Stimulated activated CD4-positive, alpha-beta T cell treated with anti-CD3 and anti-CD28 coated beads, Interleukin-2, amount 100 ng/mL, for 4 hours (primary cell): ENCODE measurements around the gene FRS2.

Experiments used
- DNase-seq: peaks from one replicate; pipeline ENCODE4 v3.0.0-alpha.2; 2020; ENCODE audit warnings: low read depth

Gene FRS2

GRCh38 chr12:69533844-69534243, 63.7 kb downstream of the FRS2 start:
- DNase-seq = no peak

- DNase-seq = no peak
Observed at GRCh38 chr12:69534389-69534822, 64.2 kb downstream of the FRS2 start.

DNA sequence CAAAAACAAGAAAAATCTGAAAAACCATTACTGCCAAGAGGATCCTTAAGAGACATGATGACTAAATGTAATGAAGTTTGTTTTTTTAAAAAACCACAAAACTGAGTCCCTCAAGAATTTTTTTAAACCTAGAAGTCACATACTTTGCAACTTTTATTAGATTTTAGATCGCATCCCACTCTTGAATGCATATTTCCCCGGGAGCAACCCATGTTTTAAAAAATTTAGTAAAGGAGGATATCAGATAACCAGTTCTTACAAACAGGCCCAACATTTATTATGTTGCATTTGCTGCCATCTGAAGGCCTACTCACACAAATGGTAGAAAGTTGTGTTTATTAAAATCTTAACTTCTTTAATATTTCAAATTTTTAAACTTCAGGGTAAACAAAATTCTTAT, 70.8 kb downstream of the FRS2 start:
- no peak for DNase-seq

DNA sequence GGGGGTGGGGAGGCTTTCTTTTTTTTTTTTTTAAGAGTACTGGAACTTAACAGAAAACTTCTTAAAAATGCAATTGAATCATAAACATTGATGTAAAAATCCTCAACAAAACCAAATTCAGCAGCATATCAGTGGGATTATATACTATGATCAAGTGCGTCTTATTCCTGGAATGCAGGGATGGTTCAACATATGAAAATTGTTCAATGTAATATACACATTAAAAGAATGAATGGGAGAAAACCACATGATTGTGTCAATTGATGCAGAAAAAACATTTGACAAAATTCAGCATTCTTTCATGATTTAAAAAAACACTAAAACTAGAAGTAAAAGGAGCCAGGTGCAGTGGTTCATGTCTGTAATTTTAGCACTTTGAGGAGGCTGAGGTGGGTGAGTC, 73.9 kb downstream of the FRS2 start:
- no peak for DNase-seq

DNA sequence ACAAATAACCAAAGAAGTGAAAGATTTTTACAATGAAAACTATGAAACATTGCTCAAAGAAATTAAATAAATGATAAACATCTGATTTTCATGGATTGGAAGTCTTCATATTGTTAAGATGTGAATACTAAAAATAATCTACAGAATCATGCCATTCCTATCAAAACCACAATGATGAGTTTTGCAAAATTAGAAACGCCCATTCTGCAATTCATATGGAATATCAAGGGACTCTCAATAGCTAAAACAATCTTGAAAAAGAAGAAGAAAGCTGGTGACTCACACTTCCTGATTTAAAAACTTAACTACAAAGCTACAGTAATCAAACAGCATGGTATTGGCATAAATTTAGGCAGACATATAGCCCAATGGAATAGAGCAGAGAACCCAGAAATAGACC, 74.9 kb downstream of the FRS2 start:
- no peak for DNase-seq

DNA sequence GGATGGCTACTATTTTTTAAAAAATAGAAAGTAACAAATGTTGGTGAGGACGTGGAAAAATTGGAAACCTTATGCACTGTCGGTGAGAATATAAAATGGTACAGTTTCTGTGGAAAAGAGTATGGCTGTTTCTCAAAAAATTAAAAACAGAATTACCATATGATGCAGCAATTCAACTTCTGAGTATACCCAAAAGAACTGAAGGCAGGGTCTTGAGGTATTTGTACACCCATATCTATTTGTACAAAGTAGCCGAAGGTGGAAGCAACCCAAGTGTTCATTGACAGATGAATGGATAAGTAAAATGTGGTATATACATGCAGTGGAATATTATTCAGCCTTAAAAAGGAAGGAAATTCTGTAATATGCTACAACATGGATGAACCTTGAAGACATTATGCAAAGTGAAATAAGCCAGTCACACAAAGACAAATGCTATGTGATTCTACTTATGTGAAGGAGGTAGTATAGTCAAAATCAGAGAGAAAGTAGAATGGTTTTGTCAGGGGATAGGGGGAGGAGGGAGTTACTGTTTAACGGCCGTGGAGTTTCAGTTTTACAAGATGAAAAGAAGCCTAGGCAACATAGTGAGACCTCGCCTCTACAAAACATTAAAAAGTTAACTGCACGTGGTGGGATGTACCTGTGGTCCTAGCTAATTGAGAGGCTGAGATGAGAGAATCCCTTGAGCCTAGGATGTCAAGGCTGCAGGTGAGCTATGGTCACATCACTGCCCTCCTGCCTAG, 76.7 kb downstream of the FRS2 start:
- no peak for DNase-seq

- DNase-seq = no peak
Observed at GRCh38 chr12:69548687-69549086, 78.5 kb downstream of the FRS2 start.

- DNase-seq = no peak
Observed at GRCh38 chr12:69550569-69551350, 80.6 kb downstream of the FRS2 start.

DNA sequence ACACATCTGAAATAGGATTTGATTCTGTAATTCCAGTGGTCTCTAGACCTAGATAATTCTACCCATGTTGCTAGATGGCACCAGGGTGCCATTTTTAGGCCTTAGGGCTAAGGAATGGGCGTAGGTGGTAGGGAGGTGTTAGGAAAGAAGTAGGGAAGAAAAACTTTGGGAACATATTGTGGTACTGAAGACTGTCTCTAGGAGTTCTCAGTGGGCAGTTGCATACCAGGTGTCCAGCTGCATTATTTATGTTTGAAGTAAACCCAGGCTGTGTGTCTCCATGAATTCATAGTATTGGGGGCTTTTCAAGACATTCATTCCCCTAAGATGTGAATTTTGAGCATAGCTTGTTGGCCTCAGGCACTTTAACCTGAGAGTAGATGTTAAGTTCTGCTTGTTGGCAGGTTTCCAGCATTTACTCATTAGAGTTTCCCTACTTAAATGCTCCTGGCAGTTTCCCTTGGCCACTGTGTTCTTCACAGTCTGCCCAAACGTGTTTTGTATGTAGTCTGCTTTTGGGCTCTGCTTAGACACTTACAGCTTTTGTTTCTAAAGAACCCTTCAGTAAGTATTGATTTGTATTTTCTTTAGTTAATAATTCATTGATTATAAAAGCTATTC, 83.5 kb downstream of the FRS2 start:
- DNase-seq = no peak

GRCh38 chr12:69555461-69555860, 85.3 kb downstream of the FRS2 start:
- DNase-seq = no peak

DNA sequence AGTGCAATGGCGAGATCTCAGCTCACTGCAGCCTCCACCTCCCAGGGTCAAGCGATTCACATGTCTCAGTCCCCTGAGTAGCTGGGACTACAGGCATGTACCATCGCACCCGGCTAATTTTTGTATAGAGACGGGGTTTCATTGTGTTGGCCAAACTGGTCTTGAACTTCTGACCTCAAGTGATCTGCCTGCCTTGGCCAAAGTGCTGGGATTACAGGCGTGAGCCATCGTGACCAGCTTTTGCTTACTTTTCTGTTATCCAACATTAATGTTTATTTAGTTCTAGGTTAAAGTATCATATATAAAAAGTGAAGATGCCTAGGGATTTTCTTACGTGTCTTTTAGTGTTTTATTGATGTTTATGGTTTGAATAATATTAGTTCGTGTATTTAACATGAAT, 86.2 kb downstream of the FRS2 start:
- DNase-seq = no peak

- DNase-seq = no peak
Observed at GRCh38 chr12:69563166-69563762, 93.1 kb downstream of the FRS2 start.

- DNase-seq = no peak
Observed at GRCh38 chr12:69566603-69567002, 96.4 kb downstream of the FRS2 start.

- no peak for DNase-seq
Observed at GRCh38 chr12:69569236-69569635, 99.0 kb downstream of the FRS2 start.

DNA sequence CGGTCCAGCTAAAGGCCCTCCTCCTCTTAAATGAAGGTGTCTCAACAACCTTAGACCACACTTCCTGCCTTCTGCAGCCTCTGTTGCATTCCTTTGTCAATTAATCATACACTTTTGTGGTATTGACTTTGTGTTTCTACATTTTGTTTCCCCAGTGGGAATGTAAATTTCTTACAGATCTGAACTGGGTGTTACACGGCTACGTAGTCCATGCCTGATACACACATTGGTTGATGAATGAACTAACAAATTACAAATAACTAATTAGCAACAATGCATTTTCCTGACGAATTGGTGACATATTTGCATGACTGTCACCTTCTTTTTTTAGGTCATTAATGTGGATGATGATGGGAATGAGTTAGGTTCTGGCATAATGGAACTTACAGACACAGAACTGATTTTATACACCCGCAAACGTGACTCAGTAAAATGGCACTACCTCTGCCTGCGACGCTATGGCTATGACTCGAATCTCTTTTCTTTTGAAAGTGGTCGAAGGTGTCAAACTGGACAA, 99.9 kb downstream of the FRS2 start:
- no peak for DNase-seq

DNA sequence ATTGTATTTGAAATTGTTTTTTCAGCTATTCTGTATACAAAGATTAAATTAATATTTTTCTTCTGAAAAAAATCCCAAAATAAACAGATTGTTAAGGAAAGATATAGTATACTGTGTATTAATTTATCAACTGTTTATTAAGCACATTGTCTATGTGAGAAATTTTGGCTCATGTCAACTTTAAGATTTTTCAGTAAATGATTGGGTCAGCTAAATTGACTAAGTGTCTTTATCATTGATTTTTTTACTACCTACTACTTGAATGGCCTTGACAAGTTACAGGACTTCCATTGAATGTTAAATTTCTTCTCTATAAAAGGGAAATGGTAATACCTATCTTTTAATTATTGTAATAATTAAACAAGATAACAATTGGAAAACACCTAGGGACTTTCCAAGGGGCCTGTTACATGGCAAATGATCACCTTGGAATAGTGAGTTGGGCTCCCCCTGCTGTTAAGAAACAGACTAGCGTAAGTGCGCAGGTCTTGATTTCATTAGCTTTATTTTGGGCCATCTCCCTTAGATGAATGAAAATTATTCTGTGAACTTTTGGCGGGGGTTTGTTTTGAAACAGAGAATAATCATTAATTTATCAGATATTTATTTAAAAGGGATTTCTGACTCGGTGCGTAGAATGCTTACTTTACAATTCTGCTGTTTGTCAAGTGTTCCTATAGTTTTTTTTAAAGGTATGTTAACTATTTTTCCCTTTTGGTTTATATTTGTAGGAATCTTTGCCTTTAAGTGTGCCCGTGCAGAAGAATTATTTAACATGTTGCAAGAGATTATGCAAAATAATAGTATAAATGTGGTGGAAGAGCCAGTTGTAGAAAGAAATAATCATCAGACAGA, 100.6 kb downstream of the FRS2 start:
- peak; percentile 58 for DNase-seq

GRCh38 chr12:69575346-69575745, 105.2 kb downstream of the FRS2 start:
- no peak for DNase-seq

GRCh38 chr12:69578283-69578682, 108.1 kb downstream of the FRS2 start:
- no peak for DNase-seq

- no peak for DNase-seq
Observed at GRCh38 chr12:69579029-69579428, 108.8 kb downstream of the FRS2 start.

GRCh38 chr12:69580074-69580473, 109.9 kb downstream of the FRS2 start:
- DNase-seq = no peak

DNA sequence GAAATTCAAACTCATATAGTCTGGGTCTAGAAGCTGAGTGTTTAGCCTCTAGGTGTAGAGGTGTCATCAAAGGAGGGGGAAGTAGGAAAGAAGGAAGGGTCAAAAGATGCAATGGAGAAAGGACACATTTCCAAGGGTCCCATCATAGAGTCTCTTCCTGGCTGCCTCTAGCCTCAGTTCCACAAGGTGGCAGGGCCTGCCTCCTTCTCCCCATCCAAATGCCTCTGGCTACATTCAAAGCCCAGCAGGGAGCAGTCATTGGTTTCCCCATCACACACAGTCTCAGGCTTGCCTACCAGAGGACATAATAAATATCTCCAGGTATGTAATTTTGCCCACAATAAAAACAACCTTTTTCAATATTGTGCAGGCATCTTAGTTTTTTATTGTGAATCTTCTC, 113.0 kb downstream of the FRS2 start:
- DNase-seq = no peak
